ENCODE measurements around the gene AK5.

Gene AK5

GRCh38 chr1:77428068-77428467, 146.2 kb downstream of the AK5 start:
- no peak for DNase-seq (ENCODE audit: low read depth)
- TF ChIP-seq, protein P1, sequence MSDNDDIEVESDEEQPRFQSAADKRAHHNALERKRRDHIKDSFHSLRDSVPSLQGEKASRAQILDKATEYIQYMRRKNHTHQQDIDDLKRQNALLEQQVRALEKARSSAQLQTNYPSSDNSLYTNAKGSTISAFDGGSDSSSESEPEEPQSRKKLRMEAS (IDR thresholded peaks at IDR 0.05; ENCODE audit: low read depth, low read length): no peak
- no peak overlapping the region for H3K4me3 ChIP-seq (ENCODE audit: low read depth, low read length)

GRCh38 chr1:77430966-77431690, 149.3 kb downstream of the AK5 start:
- H3K4me3 ChIP-seq (ENCODE audit: low read depth, low read length): no peak overlapping the region
- DNase-seq (ENCODE audit: low read depth): peak; percentile 30
- TF ChIP-seq POLR2A (IDR thresholded peaks at IDR 0.05; ENCODE audit: extremely low read depth, insufficient read length) (no peak), CTCF (IDR thresholded peaks at IDR 0.05; ENCODE audit: low read depth, low read length) (no peak)

GRCh38 chr1:77433934-77434333, 152.1 kb downstream of the AK5 start:
- DNase-seq (ENCODE audit: low read depth): no peak
- TF ChIP-seq POLR2A (IDR thresholded peaks at IDR 0.05; ENCODE audit: extremely low read depth, insufficient read length) (no peak), MYC (IDR thresholded peaks at IDR 0.05; ENCODE audit: low read depth, low read length) (no peak), CTCF (IDR thresholded peaks at IDR 0.05; ENCODE audit: low read depth, low read length) (no peak)
- TF ChIP-seq, protein P1 (IDR thresholded peaks at IDR 0.05; ENCODE audit: low read depth, low read length): no peak
- H3K4me3 ChIP-seq (ENCODE audit: low read depth, low read length): no peak overlapping the region

DNA sequence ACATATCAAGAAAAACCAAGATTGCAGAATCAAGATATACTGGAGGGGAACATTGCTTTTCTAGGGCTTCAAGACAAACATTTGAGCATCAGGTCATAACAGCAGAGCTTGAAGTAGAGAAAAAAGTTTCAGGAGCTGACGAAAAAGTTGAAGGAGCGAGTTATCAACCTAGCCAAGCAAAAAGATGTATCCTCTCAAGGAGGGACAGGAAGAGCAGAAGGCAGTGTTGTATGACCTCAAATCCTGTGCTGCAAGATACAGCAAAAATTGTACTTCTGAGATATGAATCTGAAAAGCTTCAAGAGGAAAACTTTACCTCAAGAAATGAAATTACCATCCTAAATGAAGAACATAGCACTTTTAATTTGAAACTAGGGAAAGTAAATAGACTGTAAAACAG, 153.1 kb downstream of the AK5 start:
- no peak for DNase-seq (ENCODE audit: low read depth)
- H3K4me3 ChIP-seq (ENCODE audit: low read depth, low read length): no peak overlapping the region
- TF ChIP-seq, protein P1 (IDR thresholded peaks at IDR 0.05; ENCODE audit: low read depth, low read length): no peak
- TF ChIP-seq MYC (IDR thresholded peaks at IDR 0.05; ENCODE audit: low read depth, low read length) (no peak), CTCF (IDR thresholded peaks at IDR 0.05; ENCODE audit: low read depth, low read length) (no peak), POLR2A (IDR thresholded peaks at IDR 0.05; ENCODE audit: extremely low read depth, insufficient read length) (no peak)

DNA sequence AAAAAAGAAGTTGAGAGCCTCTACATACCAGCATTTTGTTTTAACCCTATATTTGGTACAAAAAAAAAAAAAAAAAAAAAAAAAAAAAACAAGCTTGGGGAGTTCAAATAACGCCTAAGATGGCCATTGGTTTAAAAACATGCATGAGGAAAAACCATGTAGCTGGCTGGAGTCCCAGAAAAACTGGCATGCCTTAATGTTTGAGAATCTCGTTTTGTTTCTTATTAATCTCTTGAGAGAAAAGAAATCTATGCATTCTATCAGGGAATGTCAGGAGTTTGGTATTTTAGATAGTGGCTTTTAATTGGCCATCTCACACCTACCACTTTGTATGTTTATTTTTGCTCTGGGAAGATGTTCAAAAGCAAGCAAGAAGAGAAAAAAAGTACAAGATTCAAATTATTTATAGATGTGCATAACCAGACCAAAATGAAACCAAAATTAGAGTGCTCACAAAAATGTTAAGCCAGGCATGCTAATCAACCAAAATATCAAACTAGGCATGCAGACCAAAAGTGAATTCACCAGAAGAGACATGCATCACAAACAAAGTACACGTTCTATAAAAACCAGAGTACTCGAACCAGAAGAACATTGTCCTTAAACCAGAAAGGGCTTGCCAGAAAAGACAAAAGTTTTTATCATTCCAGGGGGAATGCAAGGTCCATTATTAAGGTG, 156.6 kb downstream of the AK5 start:
- DNase-seq (ENCODE audit: low read depth): no peak
- no peak overlapping the region for H3K4me3 ChIP-seq (ENCODE audit: low read depth, low read length)
- TF ChIP-seq, protein P1 (IDR thresholded peaks at IDR 0.05; ENCODE audit: low read depth, low read length): no peak
- no peak for TF ChIP-seq MYC (IDR thresholded peaks at IDR 0.05; ENCODE audit: low read depth, low read length)
- no peak for TF ChIP-seq CTCF (IDR thresholded peaks at IDR 0.05; ENCODE audit: low read depth, low read length)
- TF ChIP-seq POLR2A (IDR thresholded peaks at IDR 0.05; ENCODE audit: extremely low read depth, insufficient read length): no peak

DNA sequence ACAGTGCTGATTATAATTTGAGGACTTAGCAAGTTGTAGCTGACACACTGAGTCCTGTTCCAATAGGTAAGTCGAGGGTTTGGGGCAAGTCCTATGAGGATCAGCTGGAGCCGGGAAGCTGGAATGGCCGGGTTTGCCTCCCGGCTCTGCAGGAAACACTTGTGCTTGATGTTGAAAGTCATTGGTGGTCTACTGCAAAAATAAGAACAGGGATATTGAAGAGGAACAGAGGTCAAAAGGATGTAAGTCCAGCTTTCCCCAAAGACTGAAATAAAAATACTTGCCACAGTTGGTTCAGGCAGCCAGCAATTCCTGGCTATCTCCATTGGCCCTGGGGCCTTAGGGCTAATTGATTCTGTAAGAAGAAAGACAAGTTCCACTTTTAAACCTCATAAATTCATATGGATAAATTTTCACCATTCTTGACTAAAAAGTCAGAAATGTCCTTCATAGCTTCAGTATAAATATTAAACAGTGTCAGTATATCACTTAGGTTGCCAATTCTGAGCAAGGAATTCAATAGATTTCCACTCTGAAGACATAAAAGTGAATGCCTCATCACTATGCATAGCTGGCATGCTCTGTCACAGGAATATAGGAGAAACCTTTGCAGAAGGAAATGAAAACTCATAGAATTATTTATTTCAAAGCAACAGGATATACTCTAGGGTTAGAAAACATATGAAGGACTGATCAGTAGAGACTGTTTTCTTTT, 165.2 kb downstream of the AK5 start:
- H3K4me3 ChIP-seq (ENCODE audit: low read depth, low read length): no peak overlapping the region
- TF ChIP-seq POLR2A (IDR thresholded peaks at IDR 0.05; ENCODE audit: extremely low read depth, insufficient read length) (no peak), MYC (IDR thresholded peaks at IDR 0.05; ENCODE audit: low read depth, low read length) (no peak), CTCF (IDR thresholded peaks at IDR 0.05; ENCODE audit: low read depth, low read length) (no peak)
- TF ChIP-seq, protein P1 (IDR thresholded peaks at IDR 0.05; ENCODE audit: low read depth, low read length): no peak
- no peak for DNase-seq (ENCODE audit: low read depth)

Measured in NB4 (cell line).